Kidney (tissue), 14 donors: ENCODE measurements around the gene FAM120A. TPM values are rescaled to one million over a fixed set of nuclear protein-coding genes. Genes with fewer than 3 reads are reported as not detected.

ENCODE experiments used
- DNase-seq, 5 donors: peaks; one replicate each; pipeline ENCODE4 v3.0.0-alpha.2; 2013 to 2020
- FAIRE-seq: peaks from 2 replicates; lab custom pipeline; 2012; peaks lifted over from hg19 to GRCh38; lab: Jason Lieb, UNC
- H3K27ac ChIP-seq, 2 donors: one replicate each; pipeline ENCODE4 v1.7.0; 2013; ENCODE audit warnings: low read depth in 2 of 2, low read length in 2 of 2, inconsistent platforms in 1 of 2
- H3K27me3 ChIP-seq: one replicate; pipeline ENCODE4 v1.7.1; 2013; ENCODE audit warnings: low read length, inconsistent platforms; ENCODE audit not compliant: control insufficient read depth, insufficient read depth
- H3K36me3 ChIP-seq, 3 donors: one replicate each; pipeline versions ENCODE4 v1.7.0 to v1.7.1; 2013; ENCODE audit warnings: low read length in 3 of 3, control low read depth in 1 of 3, inconsistent platforms in 1 of 3; ENCODE audit not compliant: insufficient read depth in 3 of 3, control insufficient read depth in 2 of 3
- H3K4me1 ChIP-seq, 3 donors: one replicate each; pipeline versions ENCODE4 v1.7.0 to v1.7.1; 2013; ENCODE audit warnings: low read length in 3 of 3, inconsistent platforms in 1 of 3, low read depth in 1 of 3; ENCODE audit not compliant: control insufficient read depth in 2 of 3, insufficient read depth in 2 of 3
- H3K4me3 ChIP-seq, 3 donors: one replicate each; pipeline versions ENCODE4 v1.7.0 to v1.8.1; 2013; ENCODE audit warnings: low read length in 3 of 3, control low read depth in 1 of 3, inconsistent platforms in 1 of 3
- H3K9ac ChIP-seq, 3 donors: one replicate each; pipeline versions ENCODE4 v1.7.0 to v1.7.1; 2013; ENCODE audit warnings: low read length in 3 of 3, control low read depth in 1 of 3, inconsistent platforms in 1 of 3
- H3K9me3 ChIP-seq, 3 donors: one replicate each; pipeline versions ENCODE4 v1.7.0 to v1.7.1; 2013; ENCODE audit warnings: low read length in 3 of 3, control low read depth in 1 of 3, inconsistent platforms in 1 of 3; ENCODE audit not compliant: control insufficient read depth in 2 of 3, insufficient read depth in 1 of 3
- intact Hi-C: fragments of 100-400 bp; cut with DNase I; formaldehyde crosslinking; loops from one replicate; pipeline ENCODE4 v1.11.1; 2022
- polyA plus RNA-seq: library from polyadenylated mRNA; stranded (reverse); fragments of 350-450 nt; fragmentation: Illumina TruSeq; extraction: RNeasy Lipid Tissue Mini Kit (QIAGEN cat#74804); gene quantifications from one replicate; pipeline ENCODE4 v1.2.3, GENCODE V29; 2014; ENCODE audit warnings: low read depth, low replicate concordance; ENCODE audit not compliant: insufficient read depth
- total RNA-seq: library from RNA; stranded (reverse); fragmentation: NEBNext Ultra II Directional; extraction: Animal tissue kit (Norgen Biotek cat#: 25700); gene quantifications from one replicate; pipeline ENCODE4 v1.2.1, GENCODE V29; 2021
- TF ChIP-seq, protein P1 (sequence below): IDR thresholded peaks from 3 replicates; pipeline ENCODE4 v1.5.1; 2012; ENCODE audit warnings: mild to moderate bottlenecking, moderate library complexity, borderline replicate concordance; ENCODE audit not compliant: insufficient read depth; ENCODE audit errors: extremely low read depth
- donor health status: control.
- donor health status: control.
- donor health status: control.
- donor health status: control.
- donor health status: control.
- donor health status: DM: yes; HTN: yes; CAD: no.
- donor health status: Normal renal cell carcinoma (clear cell type).

Gene FAM120A
- total and polyA plus RNA-seq, 2 donors from 2014 or later: 43.7 to 127 TPM

DNA sequence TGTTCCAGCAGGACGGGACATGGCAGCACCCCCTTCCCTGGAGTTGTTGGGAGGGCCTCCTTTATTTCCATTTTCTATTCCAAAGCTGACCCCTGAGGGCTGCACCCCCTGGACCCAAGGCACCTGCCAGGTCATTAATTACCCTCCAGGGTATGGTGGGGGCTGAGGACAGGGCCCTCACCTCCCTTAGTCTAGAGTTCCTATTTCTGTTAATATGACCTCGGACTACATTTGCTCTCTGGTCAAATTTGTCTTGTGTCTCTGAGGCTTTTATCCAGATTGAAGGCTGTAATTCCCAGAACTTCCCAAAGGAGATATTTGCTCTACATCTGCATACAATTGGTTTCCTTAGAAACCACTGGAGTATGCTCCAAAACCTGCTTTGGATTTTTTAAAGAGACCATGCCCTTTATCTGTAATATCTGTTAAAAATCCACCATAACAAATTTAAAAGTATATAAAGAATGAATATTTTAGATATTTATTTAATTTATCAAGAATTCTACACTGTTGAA lies 141.7 kb downstream of the FAM120A start:
- Histone ChIP-seq H3K9me3 (no peaks in the 10 kb centered on the region), H3K36me3 (peaks cover 0 to 2% (median 0%) of the 10 kb centered on the region in 3 donors), H3K4me1 (peaks cover 0 to 17% (median 4%) of the 10 kb centered on the region in 3 donors), H3K4me3 (no peak overlapping the region), H3K9ac (no peak overlapping the region), H3K27me3 (no peaks in the 10 kb centered on the region), H3K27ac (no peak overlapping the region)
- DNase-seq (peak in 1 of 5 donors; percentile 35), FAIRE-seq (no peak)
- intact Hi-C loops: no loop called here
- TF ChIP-seq, protein P1, sequence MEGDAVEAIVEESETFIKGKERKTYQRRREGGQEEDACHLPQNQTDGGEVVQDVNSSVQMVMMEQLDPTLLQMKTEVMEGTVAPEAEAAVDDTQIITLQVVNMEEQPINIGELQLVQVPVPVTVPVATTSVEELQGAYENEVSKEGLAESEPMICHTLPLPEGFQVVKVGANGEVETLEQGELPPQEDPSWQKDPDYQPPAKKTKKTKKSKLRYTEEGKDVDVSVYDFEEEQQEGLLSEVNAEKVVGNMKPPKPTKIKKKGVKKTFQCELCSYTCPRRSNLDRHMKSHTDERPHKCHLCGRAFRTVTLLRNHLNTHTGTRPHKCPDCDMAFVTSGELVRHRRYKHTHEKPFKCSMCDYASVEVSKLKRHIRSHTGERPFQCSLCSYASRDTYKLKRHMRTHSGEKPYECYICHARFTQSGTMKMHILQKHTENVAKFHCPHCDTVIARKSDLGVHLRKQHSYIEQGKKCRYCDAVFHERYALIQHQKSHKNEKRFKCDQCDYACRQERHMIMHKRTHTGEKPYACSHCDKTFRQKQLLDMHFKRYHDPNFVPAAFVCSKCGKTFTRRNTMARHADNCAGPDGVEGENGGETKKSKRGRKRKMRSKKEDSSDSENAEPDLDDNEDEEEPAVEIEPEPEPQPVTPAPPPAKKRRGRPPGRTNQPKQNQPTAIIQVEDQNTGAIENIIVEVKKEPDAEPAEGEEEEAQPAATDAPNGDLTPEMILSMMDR: no peak

DNA sequence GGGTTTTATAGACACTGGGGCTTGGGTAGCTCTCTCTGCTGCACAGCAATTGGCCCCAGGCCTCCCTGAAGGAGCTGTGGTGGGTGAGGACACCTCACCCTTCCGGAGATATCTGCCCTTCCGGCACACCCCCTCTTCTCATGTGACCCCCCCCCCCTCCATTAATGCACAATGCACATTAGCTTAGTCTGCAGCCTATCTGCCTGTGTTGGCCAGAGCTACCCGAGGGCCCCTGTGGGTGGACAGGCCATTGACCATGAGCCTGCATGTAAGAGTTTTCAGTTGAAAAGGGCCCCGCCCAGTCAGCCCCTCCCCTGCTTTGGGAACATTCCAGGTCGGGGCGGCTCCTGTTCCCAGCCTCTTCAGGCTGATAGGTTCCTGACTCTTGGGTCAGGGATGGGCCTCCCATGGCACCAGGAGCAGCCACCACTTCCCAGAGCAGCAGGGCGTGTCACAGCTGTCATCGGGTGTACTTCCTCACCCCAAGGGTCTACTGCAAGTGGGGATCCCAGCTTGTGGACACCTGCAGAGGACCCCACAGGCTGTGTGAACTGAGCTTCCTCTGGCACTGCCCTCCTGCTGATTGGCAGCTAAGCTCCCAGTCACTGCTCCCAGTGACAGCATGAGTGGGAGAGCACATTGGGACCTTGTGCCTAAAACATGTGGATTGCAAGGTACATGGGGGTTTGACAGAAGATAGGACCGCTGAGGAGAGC lies 142.7 kb downstream of the FAM120A start:
- DNase-seq (peak in 2 of 5 donors; percentile 40 to 65), FAIRE-seq (no peak)
- Histone ChIP-seq H3K27ac (no peak overlapping the region), H3K9me3 (no peaks in the 10 kb centered on the region), H3K36me3 (peaks cover 0 to 2% (median 0%) of the 10 kb centered on the region in 3 donors), H3K9ac (no peak overlapping the region), H3K4me3 (no peak overlapping the region), H3K27me3 (no peaks in the 10 kb centered on the region), H3K4me1 (peaks cover 0 to 11% (median 8%) of the 10 kb centered on the region in 3 donors)
- TF ChIP-seq, protein P1: no peak
- intact Hi-C loops: no loop called here

DNA sequence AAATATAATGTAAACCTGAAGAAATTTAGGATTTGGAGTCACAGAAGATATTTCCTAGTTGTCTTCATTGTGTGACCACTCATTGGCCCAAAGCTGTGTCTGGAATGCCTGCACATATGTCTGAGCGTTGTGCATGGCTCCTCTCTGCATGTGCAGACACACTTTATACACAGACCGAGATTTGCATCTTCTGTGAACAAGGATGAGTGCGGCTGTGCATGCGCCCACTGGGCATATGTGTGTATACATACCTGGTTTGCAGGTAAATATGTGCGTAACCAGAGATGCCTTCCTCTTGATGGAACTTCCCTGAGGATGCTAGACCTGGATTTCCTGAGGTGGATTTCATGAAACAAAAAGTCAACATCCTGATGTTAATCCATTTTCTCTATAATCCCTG lies 144.0 kb downstream of the FAM120A start:
- Histone ChIP-seq H3K9ac (no peak overlapping the region), H3K4me1 (peaks cover 0 to 7% (median 5%) of the 10 kb centered on the region in 3 donors), H3K4me3 (no peak overlapping the region), H3K36me3 (peaks cover 0 to 2% (median 0%) of the 10 kb centered on the region in 3 donors), H3K27me3 (no peaks in the 10 kb centered on the region), H3K9me3 (no peaks in the 10 kb centered on the region), H3K27ac (no peak overlapping the region)
- DNase-seq (peak in 1 of 5 donors; percentile 5), FAIRE-seq (no peak)
- TF ChIP-seq, protein P1: no peak
- intact Hi-C loops: no loop called here
